GM18498 (cell line): ENCODE data around the gene COL28A1.
"Not testable (repeated sequence)": the region's sequence is repeated elsewhere in the genome, so short reads cannot be mapped to it uniquely, and the experiment has no call there.

Source experiments
- ATAC-seq: cut with Tn5 transposase; IDR thresholded peaks from one replicate; pipeline ENCODE4 v1.9.1; 2021; ENCODE audit warnings: mild to moderate bottlenecking, moderate library complexity; ENCODE audit not compliant: unreplicated experiment

Gene COL28A1

DNA sequence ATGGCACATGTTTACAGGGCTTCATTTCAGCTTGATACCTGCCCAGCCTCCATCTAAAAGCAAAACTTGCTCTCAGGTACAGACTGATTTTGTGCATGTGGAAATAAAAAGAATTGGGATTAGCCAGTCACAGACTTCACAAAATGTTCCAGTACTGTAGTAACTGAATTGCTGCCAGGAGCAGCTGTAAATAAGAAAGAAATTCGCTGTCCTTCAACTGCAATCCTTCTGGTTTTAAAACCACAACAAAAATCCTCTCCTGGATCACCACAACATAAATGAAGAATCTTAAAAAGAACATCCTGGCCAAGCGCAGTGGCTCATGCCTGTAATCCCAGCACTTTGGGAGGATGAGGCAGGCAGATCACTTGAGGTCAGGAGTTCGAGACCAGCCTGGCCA, 27.1 kb upstream of the COL28A1 start:
- no peak for ATAC-seq

DNA sequence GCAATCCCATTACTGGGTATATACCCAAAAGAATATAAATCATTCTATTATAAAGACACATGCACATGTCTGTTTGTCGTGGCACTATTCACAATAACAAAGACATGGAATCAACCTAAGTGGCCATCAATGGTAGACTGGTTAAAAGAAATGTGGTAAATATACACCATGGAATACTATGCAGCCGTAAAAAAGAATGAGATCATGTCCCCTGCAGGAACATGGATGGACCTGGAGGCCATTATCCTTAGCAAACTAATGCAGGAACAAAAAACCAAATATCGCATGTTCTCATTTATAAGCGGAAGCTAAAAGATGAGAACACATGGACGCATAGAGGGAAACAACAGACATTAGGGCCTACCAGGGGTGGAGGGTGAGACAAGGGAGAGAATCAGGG, 25.9 kb upstream of the COL28A1 start:
- not testable (repeated sequence) for ATAC-seq

DNA sequence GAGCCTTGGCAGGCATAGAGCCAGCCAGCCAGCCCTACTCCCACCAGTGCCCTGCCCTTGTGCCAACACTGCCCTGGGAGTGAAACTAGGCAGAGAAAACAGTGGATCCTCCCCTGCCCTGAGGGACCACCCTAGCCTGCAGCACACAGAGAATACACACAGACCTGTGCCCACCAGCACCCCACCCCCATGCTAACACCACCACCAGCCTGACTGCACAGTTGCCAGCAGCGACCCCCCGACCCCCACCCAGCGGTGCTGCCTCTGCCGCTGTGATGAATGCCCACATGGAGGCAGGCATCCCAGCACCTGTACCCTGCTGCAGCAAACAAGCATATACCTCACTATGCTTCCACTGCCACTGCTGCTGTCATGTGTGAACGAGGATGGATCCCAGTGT, 21.6 kb upstream of the COL28A1 start:
- ATAC-seq = no peak

DNA sequence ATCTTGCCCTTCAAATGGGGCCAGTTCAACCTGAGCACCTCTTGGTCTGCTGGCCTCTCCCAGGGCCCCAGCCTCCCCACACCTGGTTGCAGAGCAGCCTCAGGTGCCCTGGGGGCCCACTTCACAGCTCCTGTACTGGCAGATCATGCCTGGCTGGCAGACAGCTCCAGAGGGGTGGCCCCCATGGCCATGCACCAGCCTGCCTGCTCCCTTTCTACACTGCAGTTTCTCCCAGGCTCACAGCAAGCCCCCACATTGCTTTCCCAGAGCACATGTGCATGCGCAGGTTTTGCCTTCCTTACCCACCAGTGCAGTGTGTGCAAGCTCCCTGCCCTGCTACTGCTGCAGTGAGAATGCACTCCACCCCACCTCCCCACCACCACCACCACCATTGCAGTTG, 21.2 kb upstream of the COL28A1 start:
- ATAC-seq = no peak

DNA sequence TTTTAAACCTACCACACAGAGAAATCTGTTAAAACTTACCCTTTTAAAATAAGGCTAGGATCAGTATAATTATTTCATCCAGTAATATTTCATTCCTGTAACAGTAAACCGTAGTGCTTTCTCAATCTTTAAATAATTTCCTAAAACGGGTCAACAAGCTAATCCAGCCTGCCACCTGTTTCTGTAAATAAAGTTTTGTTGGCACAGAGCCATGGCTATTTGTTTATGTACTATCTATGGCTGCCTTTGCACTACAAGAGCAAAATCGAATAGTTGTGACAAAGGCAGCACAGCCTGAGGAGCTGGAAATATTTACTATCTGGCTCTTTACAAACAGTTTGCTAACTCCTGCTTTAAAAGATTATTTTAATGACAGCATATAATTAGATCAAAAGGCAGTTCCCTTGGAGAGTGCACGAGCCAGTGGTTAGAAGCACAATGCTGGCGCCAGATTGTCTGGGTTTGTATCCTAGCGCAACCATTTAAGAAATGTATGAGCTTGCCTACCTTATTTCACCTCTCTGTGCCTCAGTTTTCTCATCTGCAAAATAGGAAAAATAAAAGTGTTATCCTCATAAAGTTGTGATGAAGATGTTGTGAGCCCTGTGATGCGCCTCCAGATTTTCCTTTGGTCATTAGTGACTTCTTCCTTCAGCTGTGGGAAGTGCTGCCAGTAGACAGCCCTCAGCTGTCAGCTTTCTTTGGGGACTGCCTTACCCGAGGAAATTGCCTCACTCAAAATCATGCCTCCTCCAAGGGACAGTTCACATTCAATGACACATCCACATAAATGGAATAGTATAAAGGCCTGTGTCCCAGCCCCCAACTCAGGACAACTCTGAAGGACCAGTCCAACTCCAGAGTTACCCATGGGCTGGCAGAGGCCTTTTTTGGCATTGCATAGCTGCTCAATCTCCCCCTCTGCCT, 19.2 kb upstream of the COL28A1 start:
- ATAC-seq = no peak

DNA sequence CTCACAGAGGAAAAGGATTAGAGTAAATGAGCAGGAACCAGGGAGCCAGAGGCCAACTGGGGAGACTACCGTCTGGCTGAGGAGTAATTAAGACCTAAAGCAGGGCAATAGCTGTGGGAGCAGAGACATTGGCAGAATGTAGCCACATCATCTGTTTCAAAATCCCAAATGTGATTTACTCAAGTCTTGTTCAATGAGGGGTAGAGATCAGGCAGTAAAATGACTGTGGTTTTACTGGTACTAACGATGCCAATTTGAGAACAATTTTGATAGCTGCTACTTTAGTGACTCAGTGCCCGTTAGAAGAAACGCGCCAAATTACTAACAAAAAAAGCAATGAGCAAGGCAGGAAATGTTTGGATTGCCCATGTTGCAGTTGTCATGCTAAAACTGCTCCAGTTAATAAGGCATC, 18.4 kb upstream of the COL28A1 start:
- no peak for ATAC-seq

DNA sequence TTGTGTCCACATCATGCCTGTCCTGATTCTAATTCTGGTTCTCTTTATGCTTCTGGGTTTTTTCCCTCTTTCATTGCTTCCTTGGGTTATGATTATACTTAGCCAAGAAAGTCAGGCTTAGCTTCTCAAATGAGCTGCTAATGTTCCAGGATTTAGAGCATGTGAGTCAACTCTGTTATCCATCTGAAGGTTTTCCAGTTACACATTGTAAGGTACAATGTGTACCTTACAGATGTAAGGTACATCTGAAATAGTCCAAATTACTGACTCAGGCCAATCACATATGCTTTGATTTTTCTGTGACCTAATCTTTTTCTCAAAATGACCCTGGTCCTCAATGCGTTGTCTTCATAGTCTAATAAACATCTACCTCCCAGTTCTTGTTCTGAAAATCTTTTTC, 17.7 kb upstream of the COL28A1 start:
- no peak for ATAC-seq

DNA sequence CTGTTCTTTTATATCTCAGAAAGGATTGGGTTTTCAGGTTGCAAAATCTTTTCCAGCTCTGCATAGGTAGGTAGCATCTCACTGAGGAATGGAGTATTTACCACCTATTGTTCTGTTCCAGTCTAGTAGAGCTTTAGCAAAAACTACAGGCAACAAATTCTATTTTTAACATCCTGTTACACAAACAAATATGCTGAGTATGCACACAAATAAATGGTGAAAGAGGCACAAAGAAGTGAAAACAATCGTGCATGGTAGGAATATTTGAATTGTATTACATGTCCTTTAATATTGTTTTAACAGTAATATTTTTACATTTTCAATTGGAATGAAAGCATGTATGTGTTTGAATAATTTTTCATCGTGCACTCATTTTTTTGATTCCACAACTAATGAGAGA, 16.5 kb upstream of the COL28A1 start:
- ATAC-seq = no peak

DNA sequence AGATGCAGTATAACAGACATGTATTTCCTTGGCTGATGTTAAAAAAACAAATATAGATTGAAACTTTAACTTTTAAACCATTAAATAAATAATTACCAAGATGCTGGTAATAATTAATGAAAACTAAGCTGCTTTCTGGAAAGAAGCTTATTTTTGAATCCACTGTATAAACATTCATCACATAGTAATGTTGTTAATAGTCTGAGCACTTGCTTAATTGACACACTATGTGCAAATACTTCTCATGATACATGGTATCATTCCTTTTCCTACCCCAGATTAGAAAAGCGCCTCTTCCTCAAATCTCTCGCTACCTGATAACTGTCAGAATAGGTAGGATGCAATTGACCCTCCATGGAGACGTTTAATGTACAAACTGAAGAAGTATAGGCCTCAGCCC, 15.0 kb upstream of the COL28A1 start:
- ATAC-seq = no peak

DNA sequence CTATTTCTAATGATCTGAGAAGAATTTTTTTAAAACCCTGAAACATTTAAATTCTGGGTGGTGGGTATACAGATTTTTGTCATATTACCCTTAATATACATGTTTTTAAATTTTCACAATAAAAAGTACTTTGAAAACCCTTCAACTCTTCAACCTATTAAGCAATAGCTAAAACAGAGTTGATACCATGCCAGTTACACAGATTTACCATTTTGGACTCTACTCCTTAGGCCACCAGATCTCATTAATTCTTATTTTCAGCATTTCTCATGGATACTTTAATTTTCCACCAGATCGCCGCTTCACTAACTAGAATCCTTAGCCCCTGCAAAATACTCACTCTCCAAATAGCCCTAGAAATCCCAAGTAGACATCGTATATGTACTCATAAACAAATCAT, 12.7 kb upstream of the COL28A1 start:
- no peak for ATAC-seq

DNA sequence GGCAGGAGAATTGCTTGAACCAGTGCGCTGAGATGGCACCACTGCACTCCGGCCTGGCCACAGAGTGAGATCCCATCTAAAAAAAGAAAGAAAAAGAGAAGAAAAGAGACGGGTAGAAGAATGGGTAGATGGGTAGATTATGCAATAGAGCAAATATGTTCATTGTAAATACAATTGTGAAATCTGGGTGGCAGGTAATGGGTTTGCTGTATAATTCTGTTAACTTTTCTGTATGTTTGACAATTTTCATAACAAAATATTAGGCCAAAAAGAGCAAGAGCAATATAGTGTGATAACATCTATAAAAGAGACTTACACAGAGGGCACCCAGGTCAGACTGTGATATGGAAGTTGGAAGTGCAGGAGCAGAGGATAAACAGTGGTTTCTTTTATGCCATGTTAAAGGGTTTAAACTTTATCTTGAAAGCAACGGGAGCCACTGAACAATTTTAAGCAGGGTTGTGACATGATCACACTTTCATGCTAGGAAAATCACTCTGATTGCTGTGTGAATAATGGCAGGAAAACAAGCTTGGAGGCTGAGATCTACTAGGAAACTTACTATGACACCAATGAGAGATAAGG, 6.7 kb upstream of the COL28A1 start:
- ATAC-seq = no peak

DNA sequence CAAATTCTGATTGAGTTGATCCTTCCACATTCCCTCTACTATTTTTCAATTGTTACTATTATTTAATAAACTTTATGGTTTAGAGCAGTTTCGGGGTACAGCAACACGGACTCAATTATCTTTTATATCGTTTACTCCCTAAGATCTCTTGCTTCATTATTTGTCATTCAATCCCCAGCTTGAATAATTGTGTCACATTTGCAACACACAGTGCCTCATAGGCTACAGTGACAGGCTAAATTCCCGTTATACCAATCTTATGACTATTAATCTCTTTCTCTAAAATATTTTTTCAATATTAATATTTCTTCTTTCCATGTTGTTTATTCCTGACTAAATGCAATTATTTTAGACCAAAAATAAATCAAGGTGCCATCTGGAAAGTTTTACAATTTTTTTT, 4.0 kb upstream of the COL28A1 start:
- ATAC-seq = no peak

DNA sequence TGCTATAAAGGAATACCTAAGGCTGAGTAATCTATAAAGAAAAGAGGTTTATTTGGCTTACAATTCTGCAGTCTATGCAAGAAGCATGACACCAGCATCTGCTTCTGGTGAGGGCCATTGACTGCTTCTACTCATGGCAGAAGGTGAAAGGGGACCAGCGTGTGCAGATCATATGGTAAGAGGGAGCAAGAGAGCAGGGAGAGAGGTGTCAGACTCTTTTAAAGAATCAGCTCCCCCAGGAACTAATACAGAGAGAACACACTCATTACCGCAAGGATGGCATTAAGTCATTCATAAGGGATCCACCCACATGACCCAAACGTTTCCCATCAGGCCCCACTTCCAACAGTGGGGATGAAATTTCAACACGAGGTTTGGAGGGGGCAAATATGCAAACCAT, 3.5 kb upstream of the COL28A1 start:
- no peak for ATAC-seq

DNA sequence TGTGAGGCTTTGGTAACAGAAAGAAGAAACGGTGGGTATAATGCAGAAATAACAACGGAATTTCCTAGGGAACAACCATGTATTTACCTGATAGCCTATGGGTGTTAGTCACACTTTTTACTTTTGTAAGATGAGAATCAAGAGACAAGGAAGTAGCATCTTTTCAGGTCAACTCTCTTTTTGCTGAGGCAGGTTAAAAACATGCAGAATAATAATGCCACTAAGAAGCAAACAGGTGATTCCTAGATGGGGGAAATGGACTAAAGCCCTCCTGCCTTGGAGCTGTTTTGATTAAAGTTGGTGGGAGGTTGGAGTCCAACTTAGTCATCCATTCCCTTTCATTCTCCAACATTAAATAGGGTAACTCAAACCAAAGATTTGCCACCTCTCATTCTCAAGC, 2.0 kb upstream of the COL28A1 start:
- ATAC-seq = no peak

DNA sequence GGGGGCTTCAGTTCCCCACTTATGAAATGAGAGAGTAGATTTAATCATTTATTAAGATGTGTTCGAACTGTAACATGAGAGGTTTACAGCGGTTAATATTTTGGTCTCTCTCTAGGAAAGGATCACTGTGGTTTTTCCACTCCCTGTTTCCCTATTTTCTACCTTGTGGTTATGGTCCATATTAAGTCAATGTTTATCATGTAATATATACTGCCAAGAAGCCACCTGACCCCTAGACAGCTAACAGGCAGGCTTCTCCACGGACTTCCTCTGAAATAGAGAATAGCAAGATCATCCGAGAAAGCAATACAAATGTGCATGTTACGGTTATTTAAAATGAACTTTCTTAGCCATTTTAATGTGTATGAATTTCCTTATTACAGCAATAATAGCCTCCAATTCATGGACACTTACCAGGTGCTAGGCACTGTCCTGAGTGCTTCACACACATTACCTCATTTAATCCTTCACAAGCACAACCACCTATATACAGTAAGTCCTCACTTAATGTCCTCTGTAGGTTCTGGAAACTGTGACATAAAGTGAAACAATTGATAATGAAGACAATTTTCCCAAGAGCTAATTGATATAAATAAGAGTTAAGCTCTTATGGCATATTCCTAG, 835 bp upstream of the COL28A1 start:
- ATAC-seq = no peak

DNA sequence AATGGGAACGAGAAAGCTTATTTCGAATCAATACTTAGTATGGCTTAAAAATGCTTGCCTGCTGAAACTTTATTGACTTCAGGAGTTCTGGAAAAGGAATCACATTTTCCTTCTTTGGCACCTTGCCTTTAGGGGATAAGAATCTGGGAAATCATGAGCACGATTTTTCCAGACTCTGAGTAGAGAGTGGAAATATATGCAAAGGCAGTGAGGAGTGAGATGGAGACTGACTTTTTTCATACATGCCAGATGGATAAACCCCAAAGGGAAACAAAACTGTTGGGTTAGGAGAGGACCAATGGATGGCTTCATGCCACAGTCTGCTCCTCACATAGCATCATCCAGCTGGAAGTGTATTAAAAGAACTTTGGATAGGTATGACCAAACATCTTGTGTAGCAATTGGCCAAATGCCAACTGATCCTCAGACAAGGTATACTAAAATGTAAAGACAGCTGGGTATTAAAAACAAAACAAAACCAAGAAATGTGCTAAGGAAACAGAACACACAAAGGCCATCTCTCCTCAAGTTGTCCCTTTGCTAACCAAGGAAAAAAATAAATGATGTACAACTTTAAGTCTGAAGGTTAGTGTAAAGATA, 1.7 kb downstream of the COL28A1 start:
- ATAC-seq = no peak

DNA sequence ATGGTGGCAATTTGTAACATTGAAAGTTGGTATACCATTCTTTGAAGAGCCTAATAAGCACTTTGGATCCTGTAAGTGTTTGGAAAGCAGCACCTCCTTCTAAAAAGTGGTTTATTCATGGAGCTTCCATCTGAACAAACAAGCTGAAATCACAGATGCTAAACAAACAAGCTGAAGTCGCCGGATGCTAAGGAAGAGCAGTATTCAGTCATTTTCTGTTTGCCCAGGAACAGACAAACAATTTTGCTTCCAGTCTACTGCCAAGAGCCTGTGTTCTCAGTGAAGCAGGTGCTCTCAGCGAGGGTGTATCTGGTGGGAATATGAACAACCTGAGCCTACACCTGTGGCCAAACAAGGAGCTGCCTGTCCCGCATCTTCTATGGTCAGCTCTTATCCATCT, 6.3 kb downstream of the COL28A1 start:
- no peak for ATAC-seq

DNA sequence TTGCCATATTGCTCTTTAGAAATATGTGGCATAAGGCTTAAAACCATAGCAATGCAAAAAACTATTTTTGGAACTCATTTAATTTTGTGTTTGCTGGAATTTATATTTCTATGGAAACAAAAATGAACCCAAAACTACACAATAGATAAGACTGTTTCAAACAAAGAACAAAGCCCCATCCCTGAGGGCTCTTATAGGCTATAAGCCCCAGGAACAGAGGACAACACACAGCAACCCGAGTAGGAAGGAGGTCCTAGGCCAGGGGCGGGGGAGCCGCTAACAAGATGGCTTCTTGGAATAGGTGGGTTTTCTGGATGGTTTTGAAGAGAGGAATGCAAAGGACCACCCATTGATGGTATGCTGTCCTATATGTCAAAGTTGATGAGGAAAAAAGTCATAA, 8.6 kb downstream of the COL28A1 start:
- ATAC-seq = no peak

DNA sequence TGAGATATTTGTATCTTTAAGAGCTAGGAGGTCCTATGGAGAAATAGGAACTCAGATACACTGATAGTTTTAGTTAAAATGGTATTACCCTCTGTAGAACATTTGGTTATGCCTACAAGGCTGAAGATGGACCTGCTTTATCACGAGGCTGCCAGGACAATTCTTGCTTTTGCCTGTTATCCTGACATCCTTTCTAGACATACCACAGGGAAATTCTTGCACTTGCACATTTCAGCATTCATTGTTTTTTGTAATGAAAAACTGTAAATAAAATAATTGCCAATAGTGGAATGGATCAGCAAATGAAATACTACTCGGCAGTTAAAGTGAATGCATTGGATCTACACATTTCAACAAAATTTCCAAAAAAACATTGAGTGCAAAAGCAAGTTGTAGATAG, 9.7 kb downstream of the COL28A1 start:
- no peak for ATAC-seq

DNA sequence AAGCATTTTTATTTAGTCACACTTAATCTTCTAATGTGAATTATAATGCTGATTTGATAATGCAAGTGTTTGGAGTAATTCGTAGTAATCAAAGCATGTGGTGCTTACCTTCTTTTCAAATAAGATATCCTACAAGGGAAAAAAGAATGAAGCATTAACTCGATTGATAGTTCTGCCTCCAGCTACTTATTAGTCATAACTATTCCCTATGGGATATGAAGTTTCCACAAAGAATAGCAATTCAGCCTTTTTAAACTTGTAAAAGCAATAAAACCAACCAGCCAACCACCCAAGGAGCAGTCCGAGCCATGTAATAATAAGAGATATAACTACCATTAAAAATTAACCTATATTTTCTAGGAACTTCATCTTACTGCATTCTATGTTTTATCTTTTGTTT, 11.6 kb downstream of the COL28A1 start:
- no peak for ATAC-seq

DNA sequence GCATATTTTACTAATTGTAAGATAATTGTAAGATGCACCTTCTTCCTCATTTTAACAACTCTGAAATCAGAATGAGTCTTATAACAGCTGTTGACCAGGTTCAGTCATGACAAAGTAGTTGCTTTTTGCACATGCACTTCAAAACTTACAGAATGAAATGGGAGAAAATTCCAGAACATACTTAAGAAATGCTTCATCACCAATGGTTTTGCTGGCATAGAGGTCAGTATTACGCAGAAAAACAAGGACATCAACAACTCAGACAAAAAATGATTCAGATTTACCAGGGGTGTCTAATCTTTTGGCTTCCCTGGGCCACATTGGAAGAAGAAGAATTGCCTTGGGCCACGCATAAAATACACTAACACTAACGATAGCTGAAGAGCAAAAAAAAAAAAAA, 13.3 kb downstream of the COL28A1 start:
- ATAC-seq = no peak

DNA sequence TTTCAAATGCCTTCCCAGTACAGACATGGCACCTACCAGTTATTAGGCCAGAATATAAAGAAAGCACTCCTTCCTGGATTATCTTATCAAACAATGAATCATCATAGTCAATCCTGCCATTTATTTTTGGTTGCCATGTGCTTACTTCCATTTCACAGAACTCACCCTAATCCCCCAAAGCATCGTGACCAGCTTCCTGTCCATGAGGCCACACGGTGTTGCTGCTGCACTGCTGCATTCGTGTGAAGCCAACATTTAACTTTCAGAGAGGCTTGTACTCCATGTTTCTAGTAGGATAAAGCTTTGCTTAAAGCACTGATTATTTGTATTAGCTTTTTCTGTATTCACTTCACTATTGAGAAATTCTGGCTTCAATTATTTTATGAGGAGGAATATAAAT, 14.4 kb downstream of the COL28A1 start:
- no peak for ATAC-seq
